Neural progenitor cell (in vitro differentiated cells): ENCODE results near the gene AFF2. TPM values are rescaled to one million over a fixed set of nuclear protein-coding genes. Genes with fewer than 3 reads are reported as not detected.

Source experiments
- DNase-seq: peaks from one replicate; pipeline ENCODE4 v3.0.0-alpha.2; 2016; ENCODE audit warnings: low spot score
- H2AFZ ChIP-seq: fragments of 200-600 bp; sonication (generic); replicated peaks from 2 replicates; pipeline ENCODE4 v1.6.1; 2016; ENCODE audit warnings: antibody characterized with exemption
- H3F3A ChIP-seq: fragments of 200-600 bp; sonication (generic); 2 replicates; pipeline ENCODE4 v1.6.1; 2016; ENCODE audit warnings: antibody characterized with exemption, low read depth
- H3K27ac ChIP-seq: fragments of 200-600 bp; sonication (generic); 2 replicates; pipeline ENCODE4 v1.5.1; 2016; ENCODE audit warnings: mild to moderate bottlenecking
- H3K27me3 ChIP-seq: fragments of 200-600 bp; sonication (generic); 2 replicates; pipeline ENCODE4 v1.6.1; 2016; ENCODE audit warnings: mild to moderate bottlenecking, moderate library complexity
- H3K36me3 ChIP-seq: fragments of 200-600 bp; sonication (generic); 2 replicates; pipeline ENCODE4 v1.5.1; 2016
- H3K4me1 ChIP-seq: fragments of 200-600 bp; sonication (generic); 2 replicates; pipeline ENCODE4 v1.6.1; 2016; ENCODE audit warnings: mixed run types
- H3K4me2 ChIP-seq: fragments of 200-600 bp; sonication (generic); 2 replicates; pipeline ENCODE4 v1.6.1; 2016
- H3K4me3 ChIP-seq: fragments of 200-600 bp; sonication (generic); 2 replicates; pipeline ENCODE4 v1.5.1; 2016
- H3K79me2 ChIP-seq: fragments of 200-600 bp; sonication (generic); 2 replicates; pipeline ENCODE4 v1.6.1; 2016; ENCODE audit warnings: low read depth
- H3K9ac ChIP-seq: fragments of 200-600 bp; sonication (generic); 2 replicates; pipeline ENCODE4 v1.6.1; 2016
- H3K9me3 ChIP-seq: fragments of 200-600 bp; sonication (generic); 2 replicates; pipeline ENCODE4 v1.5.1; 2016; ENCODE audit warnings: low read depth
- H4K20me1 ChIP-seq: fragments of 200-600 bp; sonication (generic); 2 replicates; pipeline ENCODE4 v1.6.1; 2016; ENCODE audit warnings: low read depth
- H3K27ac Mint-ChIP-seq: 3 replicates; pipeline ENCODE4 v1.8.0; 2021; ENCODE audit warnings: mixed read lengths
- H3K27me3 Mint-ChIP-seq: 2 replicates; pipeline ENCODE4 v1.8.0; 2022; ENCODE audit warnings: low read depth, mild to moderate bottlenecking, inconsistent platforms, moderate library complexity, mixed read lengths; ENCODE audit not compliant: insufficient read depth
- H3K36me3 Mint-ChIP-seq: 3 replicates; pipeline ENCODE4 v1.8.0; 2021; ENCODE audit warnings: mixed read lengths
- H3K4me1 Mint-ChIP-seq: 3 replicates; pipeline ENCODE4 v1.8.0; 2021; ENCODE audit warnings: mixed read lengths
- H3K4me3 Mint-ChIP-seq: 3 replicates; pipeline ENCODE4 v1.8.0; 2021; ENCODE audit warnings: mild to moderate bottlenecking, moderate library complexity, mixed read lengths
- H3K9me3 Mint-ChIP-seq: 3 replicates; pipeline ENCODE4 v1.8.0; 2020; ENCODE audit warnings: mixed read lengths
- CTCF ChIP-seq: fragments of 200-600 bp; sonication (generic); IDR thresholded peaks from 2 replicates; pipeline ENCODE4 v1.5.1; 2017; ENCODE audit warnings: antibody characterized with exemption, mild to moderate bottlenecking
- EZH2 ChIP-seq: fragments of 200-600 bp; sonication (generic); IDR thresholded peaks from 2 replicates; pipeline ENCODE4 v1.6.1; 2017; ENCODE audit warnings: antibody characterized with exemption, mild to moderate bottlenecking, moderate library complexity
- EZH2phosphoT487 ChIP-seq: fragments of 200-600 bp; sonication (generic); IDR thresholded peaks from 2 replicates; pipeline ENCODE4 v1.6.1; 2017; ENCODE audit warnings: antibody characterized with exemption
- total RNA-seq: library from RNA; depleted of rRNA; stranded (reverse); fragments of >200 nt; gene quantifications from 2 replicates; pipeline ENCODE4 v1.2.3, GENCODE V29; 2015; ENCODE audit warnings: low replicate concordance

AFF2 gene
- total RNA-seq, 1 donor from 2014 or later = 13.5 TPM

- TF ChIP-seq EZH2phosphoT487 (no peak), EZH2 (no peak), CTCF (no peak)
- no peaks in the 10 kb centered on the region for H3K36me3 ChIP-seq
- H3K4me3 ChIP-seq = peak overlapping the region; percentile 65
- peak overlapping the region; percentile 69 for H2AFZ ChIP-seq
- Mint-ChIP-seq H3K4me1 (peaks cover 18% of the 10 kb centered on the region), H3K27ac (no peak overlapping the region), H3K4me3 (peak overlapping the region; percentile 89), H3K9me3 (peaks cover 6% of the 10 kb centered on the region), H3K27me3 (peaks cover 3% of the 10 kb centered on the region), H3K36me3 (no peaks in the 10 kb centered on the region)
- no peaks in the 10 kb centered on the region for H3K9me3 ChIP-seq
- peaks cover 7% of the 10 kb centered on the region for H3F3A ChIP-seq
- H3K27me3 ChIP-seq = peaks cover 11% of the 10 kb centered on the region
- H3K4me2 ChIP-seq = peak overlapping the region; percentile 80
- H3K79me2 ChIP-seq = peaks cover 17% of the 10 kb centered on the region
- no peak overlapping the region for H3K9ac ChIP-seq
- H3K4me1 ChIP-seq = peaks cover 18% of the 10 kb centered on the region
- peak; percentile 55 for DNase-seq
- H4K20me1 ChIP-seq = peaks cover 6% of the 10 kb centered on the region
- H3K27ac ChIP-seq = no peak overlapping the region
Measured at GRCh38 chrX:148501386-148502066, 1.1 kb downstream of the AFF2 start.

DNA sequence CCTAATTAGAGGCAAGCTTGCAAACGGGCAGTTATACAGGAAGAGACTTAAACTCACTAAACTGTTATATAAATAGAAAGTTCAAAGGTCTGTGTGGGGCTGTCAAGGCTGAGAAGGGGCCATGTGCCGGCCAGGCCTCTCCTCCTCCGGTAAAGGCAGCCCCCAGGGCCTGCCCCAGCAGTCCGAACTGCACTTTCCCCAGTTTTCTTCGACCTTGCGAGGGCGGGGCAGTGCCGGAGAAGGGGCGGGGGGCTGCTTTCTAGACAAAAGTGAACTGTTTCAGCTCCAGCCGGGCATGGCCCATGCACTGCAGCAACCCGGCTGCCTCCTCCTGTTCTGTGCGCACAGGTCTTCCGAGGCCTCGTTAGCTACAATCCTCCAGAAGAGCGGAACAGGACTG is 4.1 kb downstream of the AFF2 start:
- TF ChIP-seq CTCF (no peak), EZH2 (no peak), EZH2phosphoT487 (no peak)
- peaks cover 4% of the 10 kb centered on the region for H3K9me3 Mint-ChIP-seq
- peak overlapping the region; percentile 17 for H3K4me3 ChIP-seq
- H3K27me3 ChIP-seq = peaks cover 7% of the 10 kb centered on the region
- H3K9me3 ChIP-seq = no peaks in the 10 kb centered on the region
- H3K4me1 Mint-ChIP-seq = peaks cover 12% of the 10 kb centered on the region
- no peak overlapping the region for H3K4me3 Mint-ChIP-seq
- H2AFZ ChIP-seq = no peak overlapping the region
- peaks cover 3% of the 10 kb centered on the region for H3K27me3 Mint-ChIP-seq
- peak overlapping the region; percentile 41 for H3K4me2 ChIP-seq
- H3K27ac ChIP-seq = no peak overlapping the region
- H3K36me3 Mint-ChIP-seq = no peaks in the 10 kb centered on the region
- peaks cover 6% of the 10 kb centered on the region for H4K20me1 ChIP-seq
- peaks cover 7% of the 10 kb centered on the region for H3F3A ChIP-seq
- H3K4me1 ChIP-seq = peaks cover 23% of the 10 kb centered on the region
- H3K27ac Mint-ChIP-seq = no peak overlapping the region
- peaks cover 17% of the 10 kb centered on the region for H3K79me2 ChIP-seq
- peak; percentile 61 for DNase-seq
- H3K36me3 ChIP-seq = no peaks in the 10 kb centered on the region
- H3K9ac ChIP-seq = no peak overlapping the region

DNA sequence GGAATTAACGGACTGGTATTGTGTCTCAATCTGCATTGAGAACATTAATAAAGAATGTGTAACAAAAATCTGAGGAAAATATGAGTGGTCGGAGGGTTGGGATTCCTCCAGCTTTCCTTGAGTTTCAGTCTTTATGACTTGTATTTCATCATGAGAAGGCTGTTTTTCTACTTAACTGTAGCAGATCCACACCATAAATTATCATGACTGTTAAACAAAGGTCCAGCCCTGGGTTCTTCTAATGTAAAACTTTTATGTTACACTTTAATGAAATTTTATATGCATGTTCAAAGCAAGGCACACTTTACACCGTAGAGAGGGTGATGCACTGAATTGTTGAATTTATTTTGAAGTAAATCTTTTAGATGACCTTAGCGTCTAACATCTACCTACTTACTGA is 7.0 kb downstream of the AFF2 start:
- no peak overlapping the region for H2AFZ ChIP-seq
- H3K9me3 ChIP-seq = no peaks in the 10 kb centered on the region
- TF ChIP-seq CTCF (no peak), EZH2 (no peak), EZH2phosphoT487 (no peak)
- no peak overlapping the region for H3K27ac ChIP-seq
- Mint-ChIP-seq H3K27ac (no peak overlapping the region), H3K36me3 (no peaks in the 10 kb centered on the region), H3K4me1 (peaks cover 12% of the 10 kb centered on the region), H3K9me3 (no peaks in the 10 kb centered on the region), H3K27me3 (no peaks in the 10 kb centered on the region), H3K4me3 (no peak overlapping the region)
- DNase-seq = no peak
- H4K20me1 ChIP-seq = peaks cover 6% of the 10 kb centered on the region
- H3K79me2 ChIP-seq = peaks cover 17% of the 10 kb centered on the region
- H3K27me3 ChIP-seq = no peaks in the 10 kb centered on the region
- H3K4me3 ChIP-seq = no peak overlapping the region
- H3K4me2 ChIP-seq = no peak overlapping the region
- H3F3A ChIP-seq = no peaks in the 10 kb centered on the region
- H3K9ac ChIP-seq = no peak overlapping the region
- no peaks in the 10 kb centered on the region for H3K36me3 ChIP-seq
- peaks cover 25% of the 10 kb centered on the region for H3K4me1 ChIP-seq
